Thyroid gland (tissue), 4 donors: Measurements from ENCODE around the gene PGBD5.

Source experiments
- POLR2A ChIP-seq, 2 donors: fragments of 450-650 bp; IDR thresholded peaks; one replicate each; pipeline ENCODE4 v1.6.1; 2017; ENCODE audit warnings: antibody characterized with exemption in 2 of 2, mild to moderate bottlenecking in 2 of 2, moderate library complexity in 1 of 2
- TF ChIP-seq, protein P1 (sequence below), 6 experiments: fragments of 200-600 bp in 3 of 6; fragments of 450-650 bp in 3 of 6; sonication (generic) in 3 of 6; IDR thresholded peaks; one replicate each; pipeline ENCODE4 v1.5.1; 2016 to 2019; ENCODE audit warnings: antibody characterized with exemption in 6 of 6, mild to moderate bottlenecking in 2 of 6, inconsistent platforms in 1 of 6, moderate library complexity in 1 of 6

DNA sequence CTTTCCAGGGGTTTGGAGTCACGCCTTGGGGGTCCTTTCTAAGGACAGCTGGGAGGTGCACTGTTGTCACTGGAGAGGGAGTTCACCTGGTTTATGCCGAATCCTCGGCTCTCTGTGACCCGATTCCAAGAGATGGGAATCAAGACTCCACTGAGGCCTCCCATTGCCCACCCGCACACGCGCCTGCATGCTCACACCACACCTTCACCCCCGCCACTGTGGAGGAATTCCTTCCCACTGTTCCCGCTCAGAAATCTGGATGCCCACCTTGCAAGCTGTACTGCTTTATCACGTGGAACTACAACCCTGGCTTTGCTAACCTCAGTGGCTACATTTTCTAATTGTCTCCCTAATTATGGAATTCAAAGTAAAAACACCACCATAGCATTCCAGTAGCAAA lies 29.2 kb downstream of the PGBD5 start:
- TF ChIP-seq, protein P1, sequence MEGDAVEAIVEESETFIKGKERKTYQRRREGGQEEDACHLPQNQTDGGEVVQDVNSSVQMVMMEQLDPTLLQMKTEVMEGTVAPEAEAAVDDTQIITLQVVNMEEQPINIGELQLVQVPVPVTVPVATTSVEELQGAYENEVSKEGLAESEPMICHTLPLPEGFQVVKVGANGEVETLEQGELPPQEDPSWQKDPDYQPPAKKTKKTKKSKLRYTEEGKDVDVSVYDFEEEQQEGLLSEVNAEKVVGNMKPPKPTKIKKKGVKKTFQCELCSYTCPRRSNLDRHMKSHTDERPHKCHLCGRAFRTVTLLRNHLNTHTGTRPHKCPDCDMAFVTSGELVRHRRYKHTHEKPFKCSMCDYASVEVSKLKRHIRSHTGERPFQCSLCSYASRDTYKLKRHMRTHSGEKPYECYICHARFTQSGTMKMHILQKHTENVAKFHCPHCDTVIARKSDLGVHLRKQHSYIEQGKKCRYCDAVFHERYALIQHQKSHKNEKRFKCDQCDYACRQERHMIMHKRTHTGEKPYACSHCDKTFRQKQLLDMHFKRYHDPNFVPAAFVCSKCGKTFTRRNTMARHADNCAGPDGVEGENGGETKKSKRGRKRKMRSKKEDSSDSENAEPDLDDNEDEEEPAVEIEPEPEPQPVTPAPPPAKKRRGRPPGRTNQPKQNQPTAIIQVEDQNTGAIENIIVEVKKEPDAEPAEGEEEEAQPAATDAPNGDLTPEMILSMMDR (IDR thresholded peaks at IDR 0.05) = no peak
- TF ChIP-seq POLR2A (IDR thresholded peaks at IDR 0.05) = no peak
